ENCODE data around the gene MAST4. TPM values are rescaled to one million over a fixed set of nuclear protein-coding genes. Genes with fewer than 3 reads are reported as not detected.

MAST4 gene
- total and polyA plus RNA-seq, 2 of the 13 experiments (the other 11 are each of a cell fraction or from before 2014, with no cell fraction given) = 3.4 to 3.7 TPM

GRCh38 chr5:66661149-66661548, 65.0 kb downstream of the MAST4 start:
- Histone ChIP-seq H3K4me2 (ENCODE audit: low read depth, low read length) (no peak overlapping the region), H4K20me1 (ENCODE audit: insufficient read depth, low read length) (no peaks in the 10 kb centered on the region), H3K9ac (ENCODE audit: insufficient read depth, low read depth, low read length) (no peak overlapping the region), H3K9me3 (ENCODE audit: low read length) (no peaks in the 10 kb centered on the region), H3K4me1 (ENCODE audit: insufficient read depth, low read length) (no peaks in the 10 kb centered on the region), H3K36me3 (replicated peaks in 1 of 2; ENCODE audit: control insufficient read depth in 1 of 2, insufficient read depth in 2 of 2, low read length in 2 of 2) (no peaks in the 10 kb centered on the region), H3K27ac (ENCODE audit: extremely low read length, insufficient read depth, low read length) (no peak overlapping the region), H3K4me3 (replicated peaks in 1 of 3; ENCODE audit: insufficient read depth in 1 of 3, low read depth in 2 of 3, low read length in 3 of 3) (no peak overlapping the region), H2AFZ (ENCODE audit: low read length) (no peak overlapping the region), H3K79me2 (ENCODE audit: insufficient read depth, low read length) (no peaks in the 10 kb centered on the region), H3K27me3 (ENCODE audit: control insufficient read depth in 1 of 2, insufficient read depth in 2 of 2, low read length in 2 of 2) (no peaks in the 10 kb centered on the region)
- TF ChIP-seq, protein P1, sequence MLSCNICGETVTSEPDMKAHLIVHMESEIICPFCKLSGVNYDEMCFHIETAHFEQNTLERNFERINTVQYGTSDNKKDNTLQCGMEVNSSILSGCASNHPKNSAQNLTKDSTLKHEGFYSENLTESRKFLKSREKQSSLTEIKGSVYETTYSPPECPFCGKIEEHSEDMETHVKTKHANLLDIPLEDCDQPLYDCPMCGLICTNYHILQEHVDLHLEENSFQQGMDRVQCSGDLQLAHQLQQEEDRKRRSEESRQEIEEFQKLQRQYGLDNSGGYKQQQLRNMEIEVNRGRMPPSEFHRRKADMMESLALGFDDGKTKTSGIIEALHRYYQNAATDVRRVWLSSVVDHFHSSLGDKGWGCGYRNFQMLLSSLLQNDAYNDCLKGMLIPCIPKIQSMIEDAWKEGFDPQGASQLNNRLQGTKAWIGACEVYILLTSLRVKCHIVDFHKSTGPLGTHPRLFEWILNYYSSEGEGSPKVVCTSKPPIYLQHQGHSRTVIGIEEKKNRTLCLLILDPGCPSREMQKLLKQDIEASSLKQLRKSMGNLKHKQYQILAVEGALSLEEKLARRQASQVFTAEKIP (CRISPR knock-in tag; IDR thresholded peaks at IDR 0.05; ENCODE audit: borderline replicate concordance) = no peak
- ChIA-PET POLR2A (no interaction called here), CTCF (ENCODE audit: low intra/inter-chr PET ratio, low total read pairs) (no interaction called here)
- no peak for FAIRE-seq
- ATAC-seq = no peak
- in situ Hi-C loops (cut with HindIII; ENCODE audit: extremely low pct_ligation_motif_present, low pct_unique_long_range_greater_than_20kb) = no loop called here
- 28% methylated on average over 3 of the region's 3 CpGs for WGBS (ENCODE audit: low lambda C conversion rate)
- intact Hi-C loops (cut with micrococcal nuclease; ENCODE audit: unreplicated experiment) = no loop called here
- DNase-seq (ENCODE audit: low spot score) = no peak
- no TSS peak for BruUV-seq (replicated peaks)

DNA sequence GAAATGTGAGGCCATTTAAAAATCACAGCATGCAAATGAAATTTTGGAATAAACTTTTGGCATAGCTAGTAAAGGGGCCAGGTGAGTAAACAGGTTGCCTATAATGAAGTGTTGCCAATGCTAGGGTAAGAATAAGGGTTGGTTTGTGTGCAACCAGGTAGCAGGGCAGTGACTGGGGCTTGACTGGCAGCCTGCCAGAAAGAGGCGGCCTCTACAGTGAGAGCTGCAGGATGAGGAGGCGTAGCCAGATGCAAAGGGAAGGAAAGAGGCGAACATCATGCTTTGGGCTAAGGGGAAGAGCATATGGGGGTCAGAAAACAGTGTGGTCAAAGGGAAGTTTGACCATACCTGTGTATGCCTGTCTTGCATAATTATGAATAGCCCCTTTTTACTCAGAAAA, 70.6 kb downstream of the MAST4 start:
- no TSS peak for BruUV-seq (replicated peaks)
- Histone ChIP-seq H3K27me3 (ENCODE audit: control insufficient read depth in 1 of 2, insufficient read depth in 2 of 2, low read length in 2 of 2) (peaks cover 0 to 21% of the 10 kb centered on the region in 2 experiments; a peak in 3 of 5 replicates), H3K4me1 (ENCODE audit: insufficient read depth, low read length) (no peaks in the 10 kb centered on the region), H3K27ac (ENCODE audit: extremely low read length, insufficient read depth, low read length) (no peak overlapping the region), H3K79me2 (ENCODE audit: insufficient read depth, low read length) (no peaks in the 10 kb centered on the region), H3K9me3 (ENCODE audit: low read length) (no peaks in the 10 kb centered on the region), H3K9ac (ENCODE audit: insufficient read depth, low read depth, low read length) (no peak overlapping the region), H3K4me3 (replicated peaks in 1 of 3; ENCODE audit: insufficient read depth in 1 of 3, low read depth in 2 of 3, low read length in 3 of 3) (no peak overlapping the region), H4K20me1 (ENCODE audit: insufficient read depth, low read length) (no peaks in the 10 kb centered on the region), H3K36me3 (replicated peaks in 1 of 2; ENCODE audit: control insufficient read depth in 1 of 2, insufficient read depth in 2 of 2, low read length in 2 of 2) (no peaks in the 10 kb centered on the region), H3K4me2 (ENCODE audit: low read depth, low read length) (no peak overlapping the region), H2AFZ (ENCODE audit: low read length) (no peak overlapping the region)
- DNase-seq (ENCODE audit: low spot score) (no peak), FAIRE-seq (no peak), ATAC-seq (no peak)
- ChIA-PET POLR2A (no interaction called here), CTCF (ENCODE audit: low intra/inter-chr PET ratio, low total read pairs) (no interaction called here)
- TF ChIP-seq NR1H2 (CRISPR knock-in tag; IDR thresholded peaks at IDR 0.05; ENCODE audit: borderline replicate concordance, low read depth) (no peak), RCOR2 (CRISPR knock-in tag; IDR thresholded peaks at IDR 0.05) (no peak), HDAC2 (CRISPR knock-in tag; IDR thresholded peaks at IDR 0.05) (no peak), RFX1 (IDR thresholded peaks at IDR 0.05) (no peak), ZNF484 (CRISPR knock-in tag; IDR thresholded peaks at IDR 0.05; ENCODE audit: borderline replicate concordance, low read depth) (no peak), CHD4 (IDR thresholded peaks at IDR 0.05; ENCODE audit: borderline replicate concordance, low read length) (no peak), ZNF143 (CRISPR knock-in tag; IDR thresholded peaks at IDR 0.05) (no peak), MIER2 (CRISPR knock-in tag; IDR thresholded peaks at IDR 0.05) (no peak), SATB2 (CRISPR knock-in tag; IDR thresholded peaks at IDR 0.05) (no peak), ZNF772 (CRISPR knock-in tag; IDR thresholded peaks at IDR 0.05) (no peak), UBTF (CRISPR knock-in tag; IDR thresholded peaks at IDR 0.05) (no peak), MZF1 (CRISPR knock-in tag; IDR thresholded peaks at IDR 0.05; ENCODE audit: borderline replicate concordance) (no peak)
- intact Hi-C loops (cut with micrococcal nuclease; ENCODE audit: unreplicated experiment) = no loop called here
- in situ Hi-C loops (cut with HindIII; ENCODE audit: extremely low pct_ligation_motif_present, low pct_unique_long_range_greater_than_20kb) = no loop called here
- WGBS (ENCODE audit: low lambda C conversion rate) = 20% methylated on average over 3 of the region's 3 CpGs

Measured in HepG2 (cell line).